SK-N-SH treated with all-trans-retinoic acid at 6 μM for 48 hours (cell line): ENCODE measurements around the gene RND3.
A peak's percentile ranks its signal among the peaks of the same experiment; 100 is the strongest.

ENCODE experiments used
- ATAC-seq: fragments of 200-7000 bp; cut with Tn5 transposase; 3 replicates; pipeline ENCODE4 v1.9.1; 2020; ENCODE audit warnings: mild to moderate bottlenecking, moderate library complexity
- ARNTL ChIP-seq: fragments of 450-650 bp; formaldehyde crosslinking; IDR thresholded peaks from 2 replicates; pipeline ENCODE4 v1.5.0; 2020; ENCODE audit warnings: low read depth, mild to moderate bottlenecking, moderate library complexity, borderline replicate concordance
- CSDC2 ChIP-seq: fragments of 250-450 bp; sonication (Bioruptor Pico); IDR thresholded peaks from 2 replicates; pipeline ENCODE4 v1.5.0; 2020; ENCODE audit warnings: mild to moderate bottlenecking, moderate library complexity
- ESRRG ChIP-seq: fragments of 250-450 bp; sonication (Bioruptor Pico); IDR thresholded peaks from 2 replicates; pipeline ENCODE4 v1.6.1; 2021; ENCODE audit warnings: mild to moderate bottlenecking
- OSR1 ChIP-seq: fragments of 250-450 bp; sonication (Bioruptor Pico); IDR thresholded peaks from 2 replicates; pipeline ENCODE4 v1.8.0; 2022; ENCODE audit warnings: moderate library complexity, mild to moderate bottlenecking, inconsistent platforms
- PATZ1 ChIP-seq: fragments of 250-450 bp; sonication (Bioruptor Pico); IDR thresholded peaks from 2 replicates; pipeline ENCODE4 v1.8.0; 2020; ENCODE audit warnings: mild to moderate bottlenecking, moderate library complexity, borderline replicate concordance
- POU6F1 ChIP-seq: fragments of 250-450 bp; sonication (Bioruptor Pico); IDR thresholded peaks from 2 replicates; pipeline ENCODE4 v1.8.0; 2021; ENCODE audit warnings: low read depth, mild to moderate bottlenecking, moderate library complexity, borderline replicate concordance
- PPARA ChIP-seq: fragments of 250-450 bp; sonication (Bioruptor Pico); IDR thresholded peaks from 2 replicates; pipeline ENCODE4 v1.5.0; 2020; ENCODE audit warnings: mild to moderate bottlenecking, borderline replicate concordance
- TCF4 ChIP-seq: fragments of 250-450 bp; sonication (Bioruptor Pico); IDR thresholded peaks from 2 replicates; pipeline ENCODE4 v1.8.0; 2021; ENCODE audit warnings: mild to moderate bottlenecking, moderate library complexity, borderline replicate concordance
- ZFP3 ChIP-seq: fragments of 250-450 bp; sonication (Bioruptor Pico); IDR thresholded peaks from 2 replicates; pipeline ENCODE4 v1.5.0; 2020; ENCODE audit warnings: mild to moderate bottlenecking, moderate library complexity
- ZNF565 ChIP-seq: fragments of 450-650 bp; formaldehyde crosslinking; conservative IDR thresholded peaks from 2 replicates; pipeline ENCODE4 v1.5.0; 2020; ENCODE audit warnings: low read depth, mild to moderate bottlenecking, moderate library complexity
- ZNF70 ChIP-seq: fragments of 450-650 bp; formaldehyde crosslinking; IDR thresholded peaks from 2 replicates; pipeline ENCODE4 v1.5.0; 2020; ENCODE audit warnings: mild to moderate bottlenecking, moderate library complexity
- ZNF8 ChIP-seq: fragments of 450-650 bp; formaldehyde crosslinking; IDR thresholded peaks from 2 replicates; pipeline ENCODE4 v1.5.0; 2020; ENCODE audit warnings: mild to moderate bottlenecking, moderate library complexity
- TF ChIP-seq, protein P1 (sequence below): fragments of 250-450 bp; sonication (Bioruptor Pico); IDR thresholded peaks from 2 replicates; pipeline ENCODE4 v1.5.0; 2020; ENCODE audit warnings: mild to moderate bottlenecking, moderate library complexity

The RND3 gene

DNA sequence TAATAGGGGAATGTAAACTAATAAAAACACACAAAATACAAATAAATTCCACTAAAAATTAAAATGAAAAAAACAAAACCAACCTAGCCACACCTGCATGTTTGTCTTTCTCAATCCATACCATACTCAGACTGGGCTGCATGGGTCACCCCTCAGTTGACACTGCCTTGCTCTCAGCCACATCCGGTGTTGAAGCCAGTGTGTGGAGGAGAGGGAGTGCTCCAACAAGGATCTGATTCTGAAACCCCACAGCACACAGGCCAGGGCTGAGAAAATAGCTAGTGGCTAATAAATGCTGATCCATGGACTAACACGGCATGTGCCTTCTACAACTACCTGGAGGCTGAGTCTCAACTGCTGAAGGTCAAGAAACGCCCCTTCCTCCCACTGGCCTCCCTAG lies 13.7 kb downstream of the RND3 start (continued):
- TF ChIP-seq, protein P1, sequence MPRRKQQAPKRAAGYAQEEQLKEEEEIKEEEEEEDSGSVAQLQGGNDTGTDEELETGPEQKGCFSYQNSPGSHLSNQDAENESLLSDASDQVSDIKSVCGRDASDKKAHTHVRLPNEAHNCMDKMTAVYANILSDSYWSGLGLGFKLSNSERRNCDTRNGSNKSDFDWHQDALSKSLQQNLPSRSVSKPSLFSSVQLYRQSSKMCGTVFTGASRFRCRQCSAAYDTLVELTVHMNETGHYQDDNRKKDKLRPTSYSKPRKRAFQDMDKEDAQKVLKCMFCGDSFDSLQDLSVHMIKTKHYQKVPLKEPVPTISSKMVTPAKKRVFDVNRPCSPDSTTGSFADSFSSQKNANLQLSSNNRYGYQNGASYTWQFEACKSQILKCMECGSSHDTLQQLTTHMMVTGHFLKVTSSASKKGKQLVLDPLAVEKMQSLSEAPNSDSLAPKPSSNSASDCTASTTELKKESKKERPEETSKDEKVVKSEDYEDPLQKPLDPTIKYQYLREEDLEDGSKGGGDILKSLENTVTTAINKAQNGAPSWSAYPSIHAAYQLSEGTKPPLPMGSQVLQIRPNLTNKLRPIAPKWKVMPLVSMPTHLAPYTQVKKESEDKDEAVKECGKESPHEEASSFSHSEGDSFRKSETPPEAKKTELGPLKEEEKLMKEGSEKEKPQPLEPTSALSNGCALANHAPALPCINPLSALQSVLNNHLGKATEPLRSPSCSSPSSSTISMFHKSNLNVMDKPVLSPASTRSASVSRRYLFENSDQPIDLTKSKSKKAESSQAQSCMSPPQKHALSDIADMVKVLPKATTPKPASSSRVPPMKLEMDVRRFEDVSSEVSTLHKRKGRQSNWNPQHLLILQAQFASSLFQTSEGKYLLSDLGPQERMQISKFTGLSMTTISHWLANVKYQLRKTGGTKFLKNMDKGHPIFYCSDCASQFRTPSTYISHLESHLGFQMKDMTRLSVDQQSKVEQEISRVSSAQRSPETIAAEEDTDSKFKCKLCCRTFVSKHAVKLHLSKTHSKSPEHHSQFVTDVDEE (CRISPR knock-in tag) = no peak
- TF ChIP-seq PATZ1 (no peak), ZFP3 (CRISPR knock-in tag) (no peak), CSDC2 (CRISPR knock-in tag) (no peak), ZNF565 (CRISPR knock-in tag) (no peak)
- TF ChIP-seq, all 23 proteins: peak for 0

DNA sequence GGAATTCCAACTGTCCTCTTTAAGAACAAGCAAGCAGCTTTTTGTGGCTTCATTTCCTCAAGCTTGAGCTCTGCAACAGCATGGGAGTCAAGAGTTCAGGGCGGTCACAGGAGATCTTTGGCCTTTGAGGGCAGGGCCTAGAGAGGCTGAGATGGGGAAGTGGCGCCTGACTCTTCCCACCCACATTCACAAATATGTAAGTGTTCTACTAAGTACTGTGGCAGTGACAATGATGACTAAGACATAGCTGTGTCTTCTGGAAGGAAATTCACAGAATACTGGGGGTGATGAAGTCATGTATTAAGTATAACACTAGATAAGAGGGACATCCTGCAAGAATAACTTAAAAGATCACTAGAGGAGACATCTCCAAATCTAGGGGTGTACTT lies 15.0 kb downstream of the RND3 start:
- peak; percentile 21 for ATAC-seq
- TF ChIP-seq, protein P1 (CRISPR knock-in tag) = no peak
- TF ChIP-seq ESRRG (CRISPR knock-in tag) (no peak), ARNTL (no peak), ZNF565 (CRISPR knock-in tag) (no peak), ZNF70 (CRISPR knock-in tag) (no peak), PATZ1 (no peak), TCF4 (CRISPR knock-in tag) (no peak), ZFP3 (CRISPR knock-in tag) (no peak; the same call in 1 of the 2 replicates), PPARA (CRISPR knock-in tag) (no peak), POU6F1 (CRISPR knock-in tag) (no peak), OSR1 (CRISPR knock-in tag) (no peak)

DNA sequence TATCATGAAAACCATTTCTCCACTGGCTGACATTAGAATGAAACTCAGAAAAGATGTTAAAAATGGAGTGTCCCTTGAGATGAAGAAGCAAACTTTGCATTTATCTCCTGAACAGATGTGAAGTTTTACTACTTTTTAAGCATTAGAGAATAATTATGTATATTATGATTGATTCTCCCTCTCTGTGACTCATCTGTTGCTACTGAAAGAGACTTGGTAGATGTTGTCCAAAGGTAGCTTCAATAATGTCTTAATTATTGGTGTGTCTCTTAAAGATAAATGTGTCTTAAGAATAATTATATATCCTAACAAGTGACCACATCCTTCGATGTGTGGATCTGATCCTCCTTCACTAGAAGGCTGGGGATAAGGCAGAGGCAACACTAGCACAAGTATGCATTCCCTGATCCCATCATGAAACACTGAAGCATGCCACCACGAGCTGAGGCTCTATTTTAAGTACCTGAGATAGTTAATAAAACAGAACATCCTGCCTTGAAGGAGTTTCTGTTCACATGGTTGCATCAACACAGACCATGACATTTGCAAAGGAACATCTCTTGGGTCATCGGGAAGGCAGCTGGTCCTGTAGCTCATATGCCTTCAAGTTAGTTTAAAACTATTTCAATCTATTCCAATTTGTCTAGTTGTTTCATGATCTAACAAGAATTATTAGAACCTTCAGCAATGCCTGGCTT lies 15.5 kb downstream of the RND3 start:
- no peak for ATAC-seq
- TF ChIP-seq, protein P1 (CRISPR knock-in tag) = no peak
- no peak for TF ChIP-seq ARNTL
- TF ChIP-seq ZNF8 (CRISPR knock-in tag) = no peak
